ENCODE measurements around the gene MN1. TPM values are rescaled to one million over a fixed set of nuclear protein-coding genes. Genes with fewer than 3 reads are reported as not detected.

MN1 gene
- total and polyA plus RNA-seq, 12 donors: 0.64 to 2.7 (median 1.1) TPM

GRCh38 chr22:27791159-27791858 lies 10.2 kb downstream of the MN1 start:
- Histone ChIP-seq H3K27me3 (no peaks in the 10 kb centered on the region), H3K9me3 (replicated peaks in 1 of 3) (no peaks in the 10 kb centered on the region), H3K4me3 (no peak overlapping the region), H3K4me1 (replicated peaks in 1 of 2) (no peaks in the 10 kb centered on the region), H3K36me3 (replicated peaks in 1 of 2) (no peaks in the 10 kb centered on the region), H3K27ac (no peak overlapping the region)
- TF ChIP-seq CTCF (IDR thresholded peaks at IDR 0.05): no peak
- no peak for TF ChIP-seq POLR2A (IDR thresholded peaks at IDR 0.05)
- no peak for DNase-seq
- 79 to 88% (median 85%) methylated on average over 17 of the region's 17 CpGs for WGBS, 4 donors
- intact Hi-C loops (cut with DNase I): no loop called here

- 79 to 84% (median 82%) methylated on average over 25 of the region's 25 CpGs for WGBS, 4 donors
- no peak overlapping the region for H3K27ac ChIP-seq
- no peak overlapping the region for H3K4me3 ChIP-seq
Observed at GRCh38 chr22:27790376-27791158, 11.0 kb downstream of the MN1 start.

GRCh38 chr22:27788500-27789288 lies 12.9 kb downstream of the MN1 start:
- H3K27ac ChIP-seq: no peak overlapping the region
- WGBS, 4 donors: 80 to 90% (median 87%) methylated on average over 20 of the region's 20 CpGs
- DNase-seq: no peak

More at GRCh38 chr22:27790376-27791158, 11.0 kb downstream of the MN1 start:
- intact Hi-C loops (cut with DNase I): no loop called here
- Histone ChIP-seq H3K9me3 (replicated peaks in 1 of 3) (no peaks in the 10 kb centered on the region), H3K4me1 (replicated peaks in 1 of 2) (no peaks in the 10 kb centered on the region), H3K27me3 (no peaks in the 10 kb centered on the region), H3K36me3 (replicated peaks in 1 of 2) (no peaks in the 10 kb centered on the region)
- TF ChIP-seq CTCF (IDR thresholded peaks at IDR 0.05): no peak
- TF ChIP-seq POLR2A (IDR thresholded peaks at IDR 0.05): no peak
- no peak for DNase-seq

More at GRCh38 chr22:27788500-27789288, 12.9 kb downstream of the MN1 start:
- Histone ChIP-seq H3K27me3 (no peaks in the 10 kb centered on the region), H3K4me1 (replicated peaks in 1 of 2) (no peaks in the 10 kb centered on the region), H3K36me3 (replicated peaks in 1 of 2) (no peaks in the 10 kb centered on the region), H3K4me3 (no peak overlapping the region), H3K9me3 (replicated peaks in 1 of 3) (no peaks in the 10 kb centered on the region)
- TF ChIP-seq POLR2A (IDR thresholded peaks at IDR 0.05) (no peak), CTCF (IDR thresholded peaks at IDR 0.05) (no peak)
- intact Hi-C loops (cut with DNase I): no loop called here

Data from adrenal gland (tissue), 12 donors.